Activated T-cell treated with anti-CD3 and anti-CD28 coated beads for 24 hours (primary cell): ENCODE measurements around the gene FOXP1.

ENCODE experiments used
- DNase-seq: peaks from one replicate; pipeline ENCODE4 v3.0.0-alpha.2; 2020; ENCODE audit warnings: low read depth

FOXP1 gene

GRCh38 chr3:71210257-71211007 is 373.1 kb downstream of the FOXP1 start:
- no peak for DNase-seq

DNA sequence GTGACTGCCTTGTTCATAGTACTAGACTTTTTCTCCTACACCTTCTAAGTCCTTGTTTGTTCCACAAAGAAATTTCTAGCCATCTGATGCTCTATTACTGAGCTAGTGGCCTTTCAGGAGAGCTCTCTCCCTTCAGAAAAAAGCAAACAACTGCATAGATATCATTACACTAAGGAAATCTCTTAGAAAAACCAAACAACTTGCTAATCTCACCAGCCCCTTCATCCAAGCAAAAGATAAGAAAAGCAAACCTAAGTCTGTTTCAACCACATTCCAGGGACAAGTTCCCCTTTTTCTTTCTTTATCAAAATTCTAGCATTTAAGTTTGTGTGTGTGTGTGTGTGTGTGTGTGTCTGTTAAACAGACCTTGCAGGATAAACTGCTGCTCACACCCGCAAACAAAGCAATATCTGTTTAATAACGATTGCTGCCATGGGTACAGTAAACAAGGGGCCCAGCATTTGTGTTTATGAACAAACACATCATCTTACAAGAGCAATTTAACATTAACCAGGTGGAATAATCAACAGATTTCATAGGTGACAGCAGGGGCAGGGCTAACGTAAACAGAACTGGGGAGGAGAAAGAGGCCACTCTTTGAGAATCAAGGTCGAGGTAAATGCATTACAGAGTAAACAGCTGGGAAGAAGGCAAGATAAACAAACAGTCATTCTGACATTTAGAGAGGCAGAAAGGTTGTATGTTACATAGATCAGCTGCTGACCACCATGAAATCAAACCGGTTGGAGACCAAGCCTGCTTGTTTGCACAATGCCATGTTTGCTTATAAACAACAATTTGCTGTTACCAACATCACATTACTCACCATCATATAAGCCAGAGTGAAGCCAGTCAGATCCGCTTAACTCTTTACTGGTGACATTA is 375.1 kb downstream of the FOXP1 start:
- DNase-seq, result no peak

DNA sequence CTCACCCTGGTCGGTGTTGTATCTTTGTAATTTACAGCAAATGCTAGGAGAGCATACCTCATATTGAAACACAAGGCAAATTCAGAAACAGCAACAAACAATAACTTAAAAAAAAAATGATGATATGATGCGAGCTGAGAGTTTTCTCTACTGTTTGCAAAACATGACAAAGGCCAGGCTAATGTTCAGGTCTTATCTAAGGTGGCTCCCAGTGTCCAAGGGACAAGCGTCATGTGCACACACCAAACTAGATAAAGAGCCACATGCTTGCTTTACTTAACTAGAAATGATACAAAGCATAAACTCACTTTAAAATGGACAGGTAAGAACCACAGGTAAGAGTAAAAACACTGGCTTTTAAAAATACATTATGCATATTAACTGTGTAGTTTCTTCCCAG is 375.9 kb downstream of the FOXP1 start:
- no peak for DNase-seq

DNA sequence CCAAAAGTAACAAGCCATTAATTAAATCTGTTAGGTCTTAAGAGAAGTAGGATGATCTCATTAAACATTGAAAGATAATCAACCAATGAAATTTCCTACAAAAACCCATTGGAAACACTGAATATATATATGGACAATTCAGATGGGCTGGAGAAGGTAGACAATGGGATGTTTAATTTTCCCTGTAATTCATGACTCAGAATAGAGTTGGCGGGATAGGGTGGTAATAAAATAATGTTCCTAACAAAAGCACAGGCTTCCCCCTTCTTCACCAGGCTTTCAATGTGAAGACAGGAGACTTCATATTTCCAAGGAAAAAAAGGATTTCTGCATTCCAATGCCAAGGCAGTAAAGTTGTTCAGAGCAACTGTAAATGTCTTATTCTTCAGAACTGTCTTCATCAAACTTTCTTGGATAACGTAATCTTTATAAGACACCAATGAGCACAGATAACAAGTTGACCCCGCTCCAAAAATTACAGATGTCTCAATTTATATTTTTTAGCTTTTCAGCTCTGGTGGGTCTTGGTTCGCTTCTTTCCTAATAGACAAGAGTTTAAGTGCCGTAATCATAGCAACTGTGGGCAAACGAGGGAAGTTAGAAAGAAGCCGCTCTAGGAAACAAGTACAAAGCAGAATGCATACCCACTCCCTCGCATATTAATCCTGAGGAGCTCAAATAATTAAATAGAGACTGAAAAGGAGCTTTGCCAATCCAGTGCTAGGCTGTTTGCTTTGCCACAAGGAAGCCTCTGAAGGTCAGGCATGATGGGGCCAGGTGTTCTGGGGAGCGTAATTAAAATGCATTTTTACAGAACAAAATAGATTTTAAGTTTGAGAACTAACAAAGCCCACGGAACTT is 377.0 kb downstream of the FOXP1 start:
- no peak for DNase-seq

DNA sequence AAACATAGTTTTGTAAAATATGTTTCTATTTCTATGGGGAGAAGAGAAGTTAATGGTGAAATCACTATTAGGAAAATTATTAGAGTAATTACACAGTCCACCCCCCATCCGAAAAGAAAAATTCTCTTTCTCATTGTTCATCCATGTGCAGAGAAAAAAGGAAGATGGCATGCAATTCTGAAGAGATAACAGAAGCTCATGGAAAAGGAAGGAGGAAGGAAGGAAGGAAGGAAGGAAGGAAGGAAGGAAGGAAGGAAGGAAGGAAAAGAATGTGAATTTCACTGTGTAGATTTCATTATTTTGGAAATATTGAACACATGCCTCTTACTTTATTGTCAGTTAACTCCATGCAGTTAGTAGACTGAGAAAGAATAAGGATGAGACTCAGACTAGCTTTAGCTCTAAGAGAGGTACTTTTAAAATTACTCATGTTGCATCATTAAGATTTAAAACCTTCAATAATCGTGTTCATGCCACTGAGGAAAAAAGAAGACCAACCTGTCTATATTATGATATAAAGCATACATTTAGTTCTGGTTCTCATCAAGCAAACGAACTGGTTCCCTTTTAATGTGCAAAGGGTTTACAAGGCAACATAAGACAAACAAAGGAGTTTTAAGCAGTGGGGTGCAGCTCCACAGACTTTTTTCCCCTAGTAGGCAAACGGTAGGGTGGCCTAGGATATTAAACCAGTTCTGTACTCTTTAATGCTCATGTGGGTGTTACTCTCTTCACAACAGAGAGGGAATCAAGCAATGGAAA is 379.6 kb downstream of the FOXP1 start:
- DNase-seq, result no peak

GRCh38 chr3:71202848-71203533 is 380.5 kb downstream of the FOXP1 start:
- no peak for DNase-seq

DNA sequence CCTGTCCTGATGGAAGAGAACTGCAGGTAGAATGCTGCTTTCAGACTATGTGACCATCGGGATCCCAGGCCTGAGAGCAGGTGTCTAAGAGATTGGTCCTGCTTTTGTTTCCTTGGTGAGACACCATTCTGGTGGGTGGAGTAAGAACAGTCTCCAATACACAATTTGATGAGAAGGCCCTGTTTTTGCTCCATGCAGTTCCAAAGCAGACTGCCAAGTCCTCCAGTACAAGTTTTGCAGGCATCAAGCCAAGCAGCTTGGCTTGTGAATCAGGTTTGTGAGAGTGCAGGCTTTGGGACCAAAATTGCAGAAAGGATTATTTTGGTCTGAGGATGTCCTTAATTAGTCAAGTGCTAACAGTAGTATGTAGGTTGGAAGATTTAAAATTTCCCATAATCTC is 381.6 kb downstream of the FOXP1 start:
- DNase-seq, result no peak

DNA sequence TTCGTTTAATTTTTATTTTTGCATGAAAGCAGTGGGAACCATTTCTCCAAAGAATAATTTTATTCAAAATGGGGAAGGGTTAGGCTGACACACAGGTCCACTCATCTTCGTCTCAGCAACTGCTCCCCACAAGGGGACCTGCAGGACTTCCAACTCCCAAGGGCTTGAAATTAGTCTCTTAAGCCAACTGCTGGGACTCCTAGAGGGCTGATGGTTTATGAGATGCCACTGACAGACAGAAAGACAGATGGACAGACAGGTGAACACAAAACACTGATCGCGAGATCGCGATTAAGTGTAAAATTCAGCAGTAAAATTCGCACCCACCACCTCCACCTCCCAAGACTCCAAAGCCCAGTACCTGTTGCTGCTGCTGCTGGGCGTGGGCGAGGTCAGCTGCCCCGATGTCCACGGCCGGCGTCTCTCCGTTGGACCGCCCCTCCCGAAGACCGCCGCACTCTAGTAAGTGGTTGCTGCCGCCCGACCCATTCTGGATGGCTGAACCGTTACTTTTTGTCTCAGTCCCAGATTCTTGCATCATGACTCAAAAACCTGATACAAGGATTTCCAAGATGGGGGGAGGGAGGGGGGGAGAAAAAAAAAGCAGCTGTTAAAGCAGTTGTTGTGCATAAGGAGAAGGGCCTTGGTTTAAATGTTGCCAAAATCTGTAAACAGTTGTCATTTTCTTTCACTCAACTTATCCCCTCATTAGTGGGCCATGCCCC is 385.5 kb downstream of the FOXP1 start:
- DNase-seq, result no peak

GRCh38 chr3:71195492-71195891 is 388.0 kb downstream of the FOXP1 start:
- no peak for DNase-seq

GRCh38 chr3:71194785-71195184 is 388.7 kb downstream of the FOXP1 start:
- no peak for DNase-seq

DNA sequence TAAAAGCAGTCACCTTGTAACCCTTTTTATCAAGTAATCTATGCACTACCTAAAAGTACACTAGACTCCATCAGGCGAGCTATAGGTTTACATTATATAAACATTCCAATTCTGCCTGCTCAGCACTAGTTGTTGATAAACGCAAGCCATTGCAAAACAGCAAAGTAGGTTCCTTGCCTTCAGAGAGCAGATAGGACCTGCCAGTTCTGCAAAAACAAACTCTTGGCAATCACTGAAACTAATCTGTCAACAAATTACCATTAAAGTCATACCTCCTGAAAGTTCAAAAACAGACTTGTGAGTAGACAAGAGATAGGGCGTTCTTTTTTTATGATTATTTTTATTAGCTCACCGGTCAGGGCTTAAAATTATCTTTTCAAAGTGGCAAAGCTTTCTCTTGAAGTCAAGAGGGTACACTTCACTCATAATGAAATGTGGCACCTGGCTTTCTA is 392.5 kb downstream of the FOXP1 start:
- DNase-seq, result no peak

DNA sequence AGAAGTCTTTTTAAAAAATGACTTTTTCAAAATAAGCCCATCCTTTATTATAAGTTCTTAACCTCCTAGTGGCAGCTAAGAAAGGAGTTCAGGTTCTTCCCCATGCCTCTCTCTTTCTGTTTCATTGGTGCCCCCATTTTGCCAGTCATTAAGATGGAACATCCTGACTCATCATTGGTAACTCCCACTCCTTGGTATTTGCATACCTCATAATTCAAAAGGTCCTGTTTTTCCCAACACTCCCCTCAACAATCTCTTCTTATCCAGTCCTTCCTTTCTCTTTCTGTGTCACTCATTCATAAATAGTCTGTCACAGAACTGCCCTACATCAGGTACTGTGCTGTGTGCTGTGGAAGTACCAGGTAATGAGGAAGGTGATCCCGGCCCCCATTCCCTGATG is 394.0 kb downstream of the FOXP1 start:
- DNase-seq, result no peak

GRCh38 chr3:71187715-71188114 is 395.8 kb downstream of the FOXP1 start:
- no peak for DNase-seq

- no peak for DNase-seq
Measured at GRCh38 chr3:71186801-71187200, 396.7 kb downstream of the FOXP1 start.

GRCh38 chr3:71185733-71186455 is 397.6 kb downstream of the FOXP1 start:
- no peak for DNase-seq

DNA sequence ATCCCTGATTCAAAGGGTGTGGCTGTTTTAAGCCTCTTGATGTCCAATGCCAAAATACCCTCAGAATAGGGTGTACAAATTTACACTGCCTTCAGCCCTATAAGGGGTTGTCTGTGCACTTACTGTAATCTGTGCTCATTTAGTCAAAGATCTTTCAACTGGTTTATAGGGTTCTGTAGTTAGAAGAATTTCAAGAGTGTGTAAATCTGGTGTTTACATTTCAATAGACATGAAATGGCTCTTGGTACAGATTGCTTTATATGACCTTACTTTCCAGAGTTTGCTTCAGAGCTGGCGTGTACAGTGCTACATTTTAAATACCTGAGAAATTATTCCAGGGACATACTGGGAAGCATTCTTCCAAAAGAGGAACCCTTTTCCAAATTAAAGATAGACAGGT is 399.3 kb downstream of the FOXP1 start:
- DNase-seq, result no peak

- DNase-seq, result no peak
Measured at GRCh38 chr3:71183549-71183948, 400.0 kb downstream of the FOXP1 start.

DNA sequence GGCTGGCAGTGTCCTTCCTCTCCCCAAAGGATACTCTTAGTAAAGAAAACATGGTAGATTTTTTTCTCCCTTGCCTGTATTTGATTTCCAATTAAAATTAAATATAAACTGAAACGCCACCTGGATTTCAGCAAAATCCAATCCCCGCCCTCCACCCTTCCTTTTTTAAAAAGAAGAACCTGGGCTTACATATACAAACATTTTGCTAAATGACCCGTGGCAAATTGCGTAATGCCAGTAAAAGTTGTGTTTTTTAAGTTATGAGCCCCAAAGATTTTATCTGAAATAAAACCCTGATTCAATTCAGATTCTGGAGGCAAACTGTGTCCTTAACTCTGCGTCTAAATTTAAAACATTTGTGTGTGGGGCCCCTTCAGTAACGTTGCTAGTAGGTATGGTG is 403.0 kb downstream of the FOXP1 start:
- no peak for DNase-seq

DNA sequence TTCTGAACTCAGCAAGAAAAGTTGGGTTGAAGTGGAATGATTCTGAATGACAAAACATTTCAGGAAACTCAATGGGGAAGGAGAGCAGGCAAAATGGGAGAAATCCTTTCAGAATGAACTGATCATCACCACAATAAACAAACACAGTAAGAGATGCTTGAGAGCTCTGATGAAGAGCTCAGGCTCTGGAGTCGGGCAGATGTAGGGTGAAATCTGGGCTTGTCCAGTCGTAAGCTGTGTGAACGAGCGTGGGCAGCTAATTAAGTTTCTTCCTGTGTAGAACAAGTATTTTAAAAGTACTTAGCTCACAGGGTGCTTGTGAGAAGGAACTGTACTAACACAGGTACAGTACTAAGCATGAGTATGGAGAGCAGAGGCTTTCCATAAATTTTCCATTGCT is 406.2 kb downstream of the FOXP1 start:
- DNase-seq, result no peak

DNA sequence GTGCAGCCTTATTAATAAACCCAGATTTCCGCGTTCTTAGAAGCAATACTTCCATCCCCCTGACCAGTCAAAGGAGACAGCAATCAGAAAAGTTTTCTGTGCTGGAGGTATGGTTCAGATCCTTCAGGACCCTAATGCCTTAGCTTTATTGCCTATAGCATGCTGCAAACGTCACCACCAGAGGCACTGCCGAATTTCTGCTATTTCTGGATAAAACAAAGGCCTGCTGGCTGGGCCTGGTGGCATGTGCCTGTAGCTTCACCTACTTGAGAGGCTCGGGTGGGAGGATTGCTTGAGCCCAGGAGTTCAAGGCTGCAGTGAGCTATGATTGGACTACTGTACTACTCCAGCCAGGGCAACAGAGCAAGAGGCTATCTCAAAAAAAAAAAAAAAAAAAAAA is 407.2 kb downstream of the FOXP1 start:
- no peak for DNase-seq
